NT2/D1 (cell line): ENCODE data around the gene BTBD6.
"Not testable (repeated sequence)": the region's sequence is repeated elsewhere in the genome, so short reads cannot be mapped to it uniquely, and the experiment has no call there.

Experiments used
- DNase-seq: peaks from one replicate; pipeline ENCODE4 v3.0.0-alpha.2; 2011; ENCODE audit warnings: low read depth, low spot score
- H3K27me3 ChIP-seq: 2 replicates; pipeline ENCODE4 v1.6.0; 2011; ENCODE audit warnings: mild to moderate bottlenecking; ENCODE audit not compliant: insufficient read length, insufficient read depth
- H3K36me3 ChIP-seq: 2 replicates; pipeline ENCODE4 v1.6.1; 2011; ENCODE audit warnings: mild to moderate bottlenecking, low read length, mixed read lengths; ENCODE audit not compliant: insufficient read depth, insufficient read length
- H3K4me1 ChIP-seq: 2 replicates; pipeline ENCODE4 v1.5.1; 2011; ENCODE audit not compliant: insufficient read depth, insufficient read length
- H3K4me3 ChIP-seq: 2 replicates; pipeline ENCODE4 v1.5.1; 2011; ENCODE audit warnings: low read depth; ENCODE audit not compliant: insufficient read length
- H3K9ac ChIP-seq: 2 replicates; pipeline ENCODE4 v1.6.0; 2011; ENCODE audit warnings: low read depth; ENCODE audit not compliant: insufficient read length
- H3K9me3 ChIP-seq: 2 replicates; pipeline ENCODE4 v1.5.1; 2011; ENCODE audit warnings: mild to moderate bottlenecking, low read length; ENCODE audit not compliant: insufficient read depth
- SUZ12 ChIP-seq: IDR thresholded peaks from 2 replicates; pipeline ENCODE4 v1.6.1; 2011; ENCODE audit not compliant: insufficient read length, insufficient read depth; ENCODE audit errors: extremely low read depth
- YY1 ChIP-seq: IDR thresholded peaks from 2 replicates; pipeline ENCODE4 v1.6.1; 2011; ENCODE audit not compliant: insufficient read length, insufficient read depth
- ZNF274 ChIP-seq: IDR thresholded peaks from 2 replicates; pipeline ENCODE4 v1.6.1; 2011; ENCODE audit warnings: mild to moderate bottlenecking, low read depth, low read length

Gene BTBD6

DNA sequence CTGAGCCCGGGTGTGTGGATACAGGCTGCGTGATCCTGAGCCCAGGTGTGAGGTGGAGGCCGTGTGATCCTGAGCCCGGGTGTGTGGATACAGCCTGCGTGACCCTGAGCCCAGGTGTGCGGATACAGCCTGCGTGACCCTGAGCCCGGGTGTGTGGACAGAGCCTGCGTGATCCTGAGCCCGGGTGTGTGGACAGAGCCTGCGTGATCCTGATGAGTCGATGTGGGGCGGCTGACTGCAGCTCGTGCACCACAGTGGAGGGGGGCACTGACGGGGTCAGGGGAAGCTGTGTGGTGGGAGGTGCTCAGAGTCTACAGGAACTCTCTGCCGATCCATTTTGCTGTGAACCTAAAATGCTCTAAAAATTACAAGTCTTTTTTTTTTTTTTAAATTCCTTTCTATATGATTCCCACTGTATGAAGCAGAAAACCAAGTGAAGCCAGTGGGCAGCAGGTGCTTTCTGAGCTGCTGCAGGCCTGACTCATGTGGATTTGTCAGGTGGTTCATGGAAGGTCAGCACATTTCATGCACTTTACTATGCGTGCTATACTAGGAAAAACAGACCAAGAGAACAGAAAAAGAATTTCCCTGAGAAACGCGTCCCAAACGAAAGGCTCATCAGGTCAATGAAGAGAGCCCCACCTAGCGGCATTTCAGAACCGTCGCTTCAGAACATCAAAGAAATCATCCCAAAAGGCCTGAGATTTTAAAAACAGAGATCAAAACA lies 33.2 kb downstream of the BTBD6 start:
- Histone ChIP-seq H3K4me3 (no peak overlapping the region), H3K36me3 (no peaks in the 10 kb centered on the region), H3K9me3 (no peaks in the 10 kb centered on the region), H3K27me3 (no peaks in the 10 kb centered on the region), H3K4me1 (peaks cover 11% of the 10 kb centered on the region), H3K9ac (no peak overlapping the region)
- TF ChIP-seq SUZ12 (no peak), ZNF274 (no peak)
- no peak for DNase-seq

DNA sequence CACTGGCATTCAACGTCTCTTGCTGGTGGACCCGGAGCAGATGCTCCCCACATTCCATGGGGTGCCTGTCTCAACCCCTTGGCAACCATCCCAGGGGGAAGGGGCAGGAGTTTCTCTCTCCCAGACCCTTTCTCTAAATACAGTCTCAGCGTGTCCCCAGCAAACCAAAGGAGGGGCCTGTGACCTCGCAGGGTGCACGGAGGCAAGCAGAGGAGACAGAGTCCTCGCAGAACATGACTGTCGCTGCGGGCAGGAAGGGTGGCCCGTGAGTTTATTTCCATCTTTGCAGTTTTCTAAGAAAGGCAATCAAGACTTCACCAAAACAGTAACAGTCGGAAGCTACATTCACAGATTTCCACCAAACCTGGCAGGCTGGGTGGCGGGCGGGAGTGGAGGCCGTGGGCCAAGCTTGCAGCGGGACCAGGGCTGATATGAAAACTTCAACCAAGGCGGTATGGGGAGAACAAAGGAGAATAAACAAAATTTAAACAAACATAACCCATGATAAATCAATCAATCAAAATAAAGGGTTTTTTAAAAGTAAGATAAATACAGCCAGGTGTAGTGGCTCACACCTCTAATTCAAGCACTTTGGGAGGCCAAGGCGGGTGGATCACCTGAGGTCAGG lies 33.9 kb downstream of the BTBD6 start:
- H3K27me3 ChIP-seq, result no peaks in the 10 kb centered on the region
- no peak for DNase-seq
- H3K9ac ChIP-seq, result no peak overlapping the region
- H3K4me1 ChIP-seq, result peaks cover 16% of the 10 kb centered on the region
- H3K9me3 ChIP-seq, result no peaks in the 10 kb centered on the region
- no peaks in the 10 kb centered on the region for H3K36me3 ChIP-seq
- no peak for TF ChIP-seq SUZ12
- TF ChIP-seq YY1, result no peak
- TF ChIP-seq ZNF274, result no peak
- H3K4me3 ChIP-seq, result no peak overlapping the region

DNA sequence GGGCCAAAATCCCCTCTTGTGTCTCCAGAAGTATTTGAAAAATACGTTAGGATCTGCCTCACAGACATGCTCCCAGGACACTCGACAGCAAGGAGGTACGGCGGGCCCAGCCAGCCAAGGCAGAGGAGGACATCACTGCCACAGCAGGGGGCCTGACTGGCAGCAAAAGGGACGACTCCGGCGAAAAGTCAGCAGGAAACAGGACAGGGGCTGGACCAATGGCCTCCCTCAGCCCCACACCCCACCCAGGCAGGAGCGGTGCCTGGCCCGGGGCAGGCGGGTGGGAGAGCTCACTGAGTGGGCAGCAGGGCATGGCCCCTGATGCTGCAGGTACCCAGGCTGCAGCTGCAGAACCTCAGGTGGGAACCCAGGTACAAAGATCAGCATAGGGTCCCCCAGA lies 34.7 kb downstream of the BTBD6 start:
- no peak overlapping the region for H3K9ac ChIP-seq
- H3K4me1 ChIP-seq, result peaks cover 16% of the 10 kb centered on the region
- H3K9me3 ChIP-seq, result no peaks in the 10 kb centered on the region
- H3K27me3 ChIP-seq, result no peaks in the 10 kb centered on the region
- H3K4me3 ChIP-seq, result no peak overlapping the region
- no peaks in the 10 kb centered on the region for H3K36me3 ChIP-seq
- DNase-seq, result no peak
- TF ChIP-seq YY1, result no peak
- TF ChIP-seq SUZ12, result no peak
- TF ChIP-seq ZNF274, result no peak

DNA sequence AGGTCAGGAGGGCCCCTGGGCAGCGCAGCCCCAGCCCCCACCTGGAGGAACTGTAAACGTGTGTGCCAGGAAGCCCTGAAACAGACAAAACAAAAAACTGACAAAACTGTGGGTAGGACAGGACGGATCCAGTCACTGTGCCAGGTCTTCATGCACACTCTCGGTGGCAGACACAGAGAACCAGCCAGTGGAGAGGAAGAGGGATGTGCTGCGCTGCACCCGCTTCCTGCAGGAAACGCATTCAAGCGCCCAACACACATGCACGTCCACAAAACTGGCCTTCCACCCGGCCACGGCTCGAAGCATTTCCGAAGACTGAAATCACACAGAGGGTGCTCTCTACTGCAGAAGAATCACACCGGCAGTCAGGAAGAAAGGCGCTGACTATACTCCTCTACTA lies 35.6 kb downstream of the BTBD6 start:
- no peak for TF ChIP-seq YY1
- no peak for TF ChIP-seq ZNF274
- TF ChIP-seq SUZ12, result no peak
- Histone ChIP-seq H3K4me1 (peaks cover 16% of the 10 kb centered on the region), H3K4me3 (no peak overlapping the region), H3K27me3 (no peaks in the 10 kb centered on the region), H3K9ac (no peak overlapping the region), H3K36me3 (no peaks in the 10 kb centered on the region), H3K9me3 (no peaks in the 10 kb centered on the region)
- no peak for DNase-seq

DNA sequence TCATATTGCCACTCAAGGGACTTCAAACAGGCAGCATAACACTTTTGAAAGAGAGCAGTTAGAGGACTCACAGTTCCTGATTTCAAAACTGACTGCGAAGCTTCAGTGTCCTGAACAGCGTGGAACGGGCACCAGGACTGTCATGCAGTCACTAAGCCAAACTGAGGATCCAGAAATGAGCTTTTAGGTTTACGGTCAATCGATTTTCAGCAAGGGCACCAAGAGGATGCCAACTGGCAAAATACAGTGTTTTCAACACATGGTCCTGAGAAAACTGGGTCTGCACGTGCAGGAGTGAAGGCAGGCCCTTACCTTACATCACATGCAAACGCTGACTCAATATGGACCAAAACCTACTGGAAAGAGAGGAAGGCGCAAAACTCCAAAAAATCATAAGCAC lies 36.8 kb downstream of the BTBD6 start:
- no peak overlapping the region for H3K9ac ChIP-seq

DNA sequence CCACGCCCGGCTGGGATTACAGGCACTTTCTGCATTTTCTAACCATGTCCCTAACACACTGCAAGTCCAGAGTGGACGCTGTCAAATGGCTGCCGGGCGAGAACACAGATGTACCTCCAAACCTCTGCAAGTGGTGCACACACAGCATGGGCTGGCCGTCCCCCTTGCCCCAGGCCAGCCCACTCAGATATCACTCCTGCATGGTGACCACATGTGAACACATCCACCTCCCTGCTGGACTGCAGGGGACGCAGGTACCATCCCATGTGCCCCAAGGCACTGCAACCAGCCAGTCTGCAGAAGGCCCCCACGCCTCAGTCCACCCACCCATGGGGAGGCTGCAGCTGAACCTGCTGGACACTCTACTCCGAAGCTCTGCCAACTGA lies 38.4 kb downstream of the BTBD6 start:
- Histone ChIP-seq H3K4me1 (peaks cover 16% of the 10 kb centered on the region), H3K4me3 (no peak overlapping the region), H3K9me3 (no peaks in the 10 kb centered on the region), H3K27me3 (no peaks in the 10 kb centered on the region), H3K9ac (no peak overlapping the region), H3K36me3 (no peaks in the 10 kb centered on the region)
- no peak for TF ChIP-seq SUZ12
- no peak for TF ChIP-seq YY1
- no peak for TF ChIP-seq ZNF274
- DNase-seq, result no peak

More for the DNA sequence above, 36.8 kb downstream of the BTBD6 start:
- Histone ChIP-seq H3K4me1 (peaks cover 16% of the 10 kb centered on the region), H3K27me3 (no peaks in the 10 kb centered on the region), H3K36me3 (no peaks in the 10 kb centered on the region), H3K4me3 (no peak overlapping the region), H3K9me3 (no peaks in the 10 kb centered on the region)
- no peak for DNase-seq
- TF ChIP-seq ZNF274 (no peak), SUZ12 (no peak), YY1 (no peak)

DNA sequence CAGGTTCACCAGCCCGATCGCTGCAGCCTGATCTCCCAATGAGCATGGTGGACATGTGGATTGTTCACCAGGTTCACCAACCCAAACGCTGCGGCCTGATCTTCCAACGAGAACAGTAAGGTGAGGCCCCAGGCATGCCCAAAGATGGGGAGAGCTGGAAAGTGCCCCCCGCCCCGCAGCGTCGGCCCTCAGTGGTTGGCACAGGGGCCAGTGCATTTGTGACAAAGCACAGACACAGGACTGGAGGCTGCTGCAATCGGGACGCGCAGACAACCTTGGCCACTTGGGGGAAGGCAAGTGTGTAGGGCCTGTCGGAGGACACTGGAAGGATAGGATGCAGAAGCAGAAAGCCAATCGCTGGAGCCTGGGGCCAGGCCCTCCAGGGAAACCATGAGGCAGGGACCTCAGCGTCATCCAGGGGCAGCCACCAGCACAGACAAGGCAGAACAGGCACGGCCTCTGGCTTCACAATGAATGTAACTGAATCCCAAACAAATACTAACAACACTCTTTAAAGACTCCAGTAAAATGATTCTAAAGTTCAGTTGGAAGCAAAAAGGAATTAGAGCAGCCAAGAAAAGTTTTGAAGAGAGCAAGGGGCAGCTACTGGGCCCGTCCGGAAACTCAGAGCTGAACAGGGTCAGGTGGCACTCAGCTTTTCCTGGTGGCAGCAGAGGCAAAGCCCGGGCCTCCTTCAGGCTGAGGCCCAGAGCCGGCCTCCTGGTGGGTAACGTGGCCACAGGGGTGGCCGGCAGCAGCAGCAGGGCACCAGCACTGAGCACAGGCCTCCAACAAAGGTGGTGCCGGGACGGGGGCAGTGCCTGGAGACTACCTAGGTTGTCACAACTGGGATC lies 39.1 kb downstream of the BTBD6 start:
- H3K9me3 ChIP-seq, result no peaks in the 10 kb centered on the region
- DNase-seq, result no peak
- peaks cover 16% of the 10 kb centered on the region for H3K4me1 ChIP-seq
- no peaks in the 10 kb centered on the region for H3K27me3 ChIP-seq
- no peak overlapping the region for H3K9ac ChIP-seq
- no peaks in the 10 kb centered on the region for H3K36me3 ChIP-seq
- TF ChIP-seq YY1 (no peak), SUZ12 (no peak), ZNF274 (no peak)
- H3K4me3 ChIP-seq, result no peak overlapping the region

DNA sequence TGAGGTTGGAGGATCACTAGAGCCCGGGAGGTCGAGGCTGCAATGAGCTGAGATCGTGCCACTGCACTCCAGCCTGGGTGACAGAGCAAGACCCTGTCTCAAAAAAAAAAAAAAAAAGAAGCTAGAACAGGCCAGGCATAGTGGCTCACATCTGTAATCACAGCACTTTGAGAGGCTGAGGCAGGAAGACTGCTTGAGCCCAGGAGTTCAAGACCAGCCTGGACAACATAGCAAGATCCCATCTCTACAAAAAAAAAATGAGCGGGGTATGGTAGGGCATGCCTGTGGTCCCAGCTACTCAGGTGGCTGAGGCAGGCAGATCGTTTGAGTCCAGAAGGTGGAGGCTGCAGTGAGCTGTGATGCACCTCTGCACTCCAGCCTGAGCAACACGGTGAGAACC lies 40.6 kb downstream of the BTBD6 start:
- not testable (repeated sequence) for H3K9me3 ChIP-seq, H3K27me3 ChIP-seq, H3K4me3 ChIP-seq, H3K36me3 ChIP-seq, DNase-seq, H3K9ac ChIP-seq
- H3K4me1 ChIP-seq, result peaks cover 14% of the 10 kb centered on the region
